Ovary (tissue), 9 donors: Measurements from ENCODE around the gene APBB2. TPM values are rescaled to one million over a fixed set of nuclear protein-coding genes. Genes with fewer than 3 reads are reported as not detected.

Experiments
- DNase-seq, 5 donors: peaks; one replicate each; pipeline ENCODE4 v3.0.0-alpha.2; 2019 to 2020
- H3K27ac ChIP-seq, 2 donors: fragments of 200-600 bp; one replicate each; pipeline versions ENCODE4 v1.5.1 to v1.8.0; 2019 to 2022
- H3K27me3 ChIP-seq: fragments of 200-600 bp; one replicate; pipeline ENCODE4 v1.8.0; 2022
- H3K36me3 ChIP-seq: fragments of 200-600 bp; sonication (generic); one replicate; pipeline ENCODE4 v1.5.1; 2019
- H3K4me1 ChIP-seq: one replicate; pipeline ENCODE4 v1.8.1; 2013; ENCODE audit warnings: mild to moderate bottlenecking, moderate library complexity; ENCODE audit not compliant: insufficient read depth
- H3K4me3 ChIP-seq: fragments of 200-600 bp; sonication (generic); one replicate; pipeline ENCODE4 v1.5.1; 2017
- H3K9me3 ChIP-seq, 2 donors: fragments of 200-600 bp in 1 of 2; sonication (generic) in 1 of 2; one replicate each; pipeline versions ENCODE4 v1.5.1 to v1.8.1; 2013 to 2019; ENCODE audit warnings: mild to moderate bottlenecking in 1 of 2, moderate library complexity in 1 of 2
- EP300 ChIP-seq: sonication (generic); formaldehyde crosslinking; IDR thresholded peaks from one replicate; pipeline ENCODE4 v1.6.1; 2017; ENCODE audit warnings: antibody characterized with exemption
- POLR2A ChIP-seq: fragments of 450-650 bp; IDR thresholded peaks from one replicate; pipeline ENCODE4 v1.6.1; 2017; ENCODE audit warnings: antibody characterized with exemption, mild to moderate bottlenecking, moderate library complexity
- WGBS, 3 donors: extraction: QIAGEN DNeasy Blood & Tissue Kit in 1 of 3; methylation state at CpG; one replicate each; pipeline versions ENCODE4 v1.1.5 to v1.1.7; 2013 to 2017; 5-methylcytosine and 5-hydroxymethylcytosine counted together
- intact Hi-C, 4 donors: fragments of 100-400 bp; cut with DNase I; formaldehyde crosslinking; loops; one replicate each; pipeline versions ENCODE4 v1.11.0 to v1.15.1; 2022 to 2023
- polyA plus RNA-seq, 2 donors: library from polyadenylated mRNA; stranded (reverse); fragments of 200-250 nt in 1 of 2; fragments of 350-450 nt in 1 of 2; fragmentation: Illumina TruSeq in 1 of 2; extraction: RNeasy Lipid Tissue Mini Kit (QIAGEN cat#74804) in 1 of 2; gene quantifications; one replicate each; pipeline ENCODE4 v1.2.3, GENCODE V29; 2013 to 2014
- total RNA-seq, 7 donors: library from RNA; depleted of rRNA in 2 of 7; stranded (reverse); fragments of >200 nt in 2 of 7; fragmentation: NEBNext Ultra II Directional in 3 of 7; extraction: Animal tissue kit (Norgen Biotek cat#: 25700) in 3 of 7; gene quantifications; one replicate each; pipeline versions ENCODE4 v1.1.0 to v1.2.4, GENCODE V29; 2016 to 2023
- TF ChIP-seq, protein P1 (sequence below), 3 donors: fragments of 450-650 bp in 2 of 3; fragments of 200-600 bp in 1 of 3; IDR thresholded peaks; one replicate each; pipeline versions ENCODE4 v1.5.1 to v1.8.0; 2016 to 2022; ENCODE audit warnings: antibody characterized with exemption in 3 of 3, mild to moderate bottlenecking in 1 of 3
- donor health status: DM: no; HTN: no; CAD: no; lungs with moderate emphysema.
- donor health status: DM: no; HTN: no; CAD: no.
- donor health status: Bipolar disorder and iron deficiency.
- donor health status: DM: yes; HTN: yes; CAD: no.
- donor health status: DM: no; HTN: no; CAD: no.
- donor health status: DM: yes; HTN: yes; CAD: no.

APBB2 gene
- total and polyA plus RNA-seq, 9 donors = 30.9 to 163 (median 80.1) TPM

DNA sequence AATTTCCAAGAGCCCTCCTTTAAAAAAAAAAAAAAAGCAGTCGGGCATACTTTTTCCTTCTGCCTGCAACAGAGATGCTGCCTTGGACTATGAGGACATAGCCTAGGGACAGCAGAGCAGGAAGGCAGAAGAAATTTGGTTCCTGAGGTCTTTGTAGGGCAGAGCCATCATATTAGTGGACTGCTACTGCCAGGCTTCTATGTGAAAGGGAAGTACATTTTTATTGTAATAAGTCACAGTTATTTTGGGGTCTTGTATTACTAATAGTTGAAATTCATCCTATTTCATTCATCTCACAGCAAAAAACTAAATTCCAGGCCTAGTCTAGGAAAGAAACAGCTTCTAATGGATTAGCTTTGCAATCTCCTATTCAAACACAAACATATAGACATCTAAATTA is 253.4 kb downstream of the APBB2 start:
- Histone ChIP-seq H3K9me3 (no peaks in the 10 kb centered on the region), H3K27me3 (no peaks in the 10 kb centered on the region), H3K4me1 (peaks cover 4% of the 10 kb centered on the region), H3K4me3 (no peak overlapping the region), H3K36me3 (no peaks in the 10 kb centered on the region), H3K27ac (no peak overlapping the region)
- no peak for TF ChIP-seq EP300
- TF ChIP-seq POLR2A = no peak
- TF ChIP-seq, protein P1, sequence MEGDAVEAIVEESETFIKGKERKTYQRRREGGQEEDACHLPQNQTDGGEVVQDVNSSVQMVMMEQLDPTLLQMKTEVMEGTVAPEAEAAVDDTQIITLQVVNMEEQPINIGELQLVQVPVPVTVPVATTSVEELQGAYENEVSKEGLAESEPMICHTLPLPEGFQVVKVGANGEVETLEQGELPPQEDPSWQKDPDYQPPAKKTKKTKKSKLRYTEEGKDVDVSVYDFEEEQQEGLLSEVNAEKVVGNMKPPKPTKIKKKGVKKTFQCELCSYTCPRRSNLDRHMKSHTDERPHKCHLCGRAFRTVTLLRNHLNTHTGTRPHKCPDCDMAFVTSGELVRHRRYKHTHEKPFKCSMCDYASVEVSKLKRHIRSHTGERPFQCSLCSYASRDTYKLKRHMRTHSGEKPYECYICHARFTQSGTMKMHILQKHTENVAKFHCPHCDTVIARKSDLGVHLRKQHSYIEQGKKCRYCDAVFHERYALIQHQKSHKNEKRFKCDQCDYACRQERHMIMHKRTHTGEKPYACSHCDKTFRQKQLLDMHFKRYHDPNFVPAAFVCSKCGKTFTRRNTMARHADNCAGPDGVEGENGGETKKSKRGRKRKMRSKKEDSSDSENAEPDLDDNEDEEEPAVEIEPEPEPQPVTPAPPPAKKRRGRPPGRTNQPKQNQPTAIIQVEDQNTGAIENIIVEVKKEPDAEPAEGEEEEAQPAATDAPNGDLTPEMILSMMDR (IDR thresholded peaks at IDR 0.05) = no peak
- WGBS, 3 donors = 90 to 94% (median 93%) methylated on average over 1 of the region's 1 CpG
- DNase-seq = no peak
- intact Hi-C loops = no loop called here

GRCh38 chr4:40957281-40957680 is 257.1 kb downstream of the APBB2 start:
- WGBS, 3 donors = 92 to 93% (median 93%) methylated on average over 6 of the region's 6 CpGs
- H3K27me3 ChIP-seq = no peaks in the 10 kb centered on the region
- H3K27ac ChIP-seq = no peak overlapping the region
- peaks cover 8% of the 10 kb centered on the region for H3K4me1 ChIP-seq
- no peak overlapping the region for H3K4me3 ChIP-seq
- DNase-seq = no peak
- H3K36me3 ChIP-seq = no peaks in the 10 kb centered on the region
- no peaks in the 10 kb centered on the region for H3K9me3 ChIP-seq
- intact Hi-C loops = no loop called here
- TF ChIP-seq EP300 = no peak
- TF ChIP-seq, protein P1 (IDR thresholded peaks at IDR 0.05) = no peak

DNA sequence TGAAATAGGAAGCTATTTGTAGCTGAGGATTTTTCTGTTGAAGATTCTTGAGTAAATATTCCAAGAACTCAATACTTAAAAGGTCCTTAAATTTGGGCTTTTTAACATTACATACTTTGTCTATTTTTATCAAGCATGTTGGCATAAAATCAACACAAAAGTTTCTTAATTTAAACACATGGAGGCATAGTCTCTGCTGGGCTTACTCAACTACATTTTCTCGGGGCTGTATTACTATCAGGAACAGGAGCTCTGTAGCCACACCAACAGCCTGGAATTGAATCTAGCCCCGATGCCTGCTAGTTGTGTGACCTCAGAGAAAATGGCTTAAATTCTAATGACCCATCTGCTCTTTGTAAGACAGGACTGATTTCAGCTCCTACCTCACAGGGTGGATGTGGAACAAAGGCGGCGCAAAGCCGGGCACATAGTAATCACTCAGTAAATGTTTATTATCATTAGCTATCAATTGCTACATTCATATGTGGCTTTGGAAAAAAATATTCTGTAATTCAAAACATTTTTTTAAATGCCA is 257.6 kb downstream of the APBB2 start:
- TF ChIP-seq EP300 (no peak), POLR2A (no peak)
- TF ChIP-seq, protein P1 (IDR thresholded peaks at IDR 0.05) = no peak
- Histone ChIP-seq H3K27ac (no peak overlapping the region), H3K27me3 (no peaks in the 10 kb centered on the region), H3K4me1 (peaks cover 8% of the 10 kb centered on the region), H3K36me3 (no peaks in the 10 kb centered on the region), H3K9me3 (no peaks in the 10 kb centered on the region), H3K4me3 (no peak overlapping the region)
- whole genome bisulfite sequencing, 3 donors = 62 to 79% (median 73%) methylated on average over 5 of the region's 5 CpGs
- no peak for DNase-seq
- intact Hi-C loops = no loop called here

- Histone ChIP-seq H3K27me3 (no peaks in the 10 kb centered on the region), H3K4me3 (no peak overlapping the region), H3K27ac (peak overlapping the region; percentile 9 to 40), H3K36me3 (no peaks in the 10 kb centered on the region), H3K9me3 (no peaks in the 10 kb centered on the region), H3K4me1 (peaks cover 9% of the 10 kb centered on the region)
- no peak for DNase-seq
- 45 to 55% (median 45%) methylated on average over 8 of the region's 8 CpGs for WGBS, 3 donors
- intact Hi-C loops = no loop called here
- TF ChIP-seq POLR2A = no peak
- TF ChIP-seq, protein P1 (IDR thresholded peaks at IDR 0.05) = no peak
- no peak for TF ChIP-seq EP300
Measured at GRCh38 chr4:40954088-40954668, 260.2 kb downstream of the APBB2 start.
